HepG2 (cell line): ENCODE data around the gene SORL1-AS1.

ENCODE experiments used
- CBX2 ChIP-seq, 2 experiments: fragments of 200-600 bp in 1 of 2; sonication (generic); formaldehyde crosslinking in 1 of 2; IDR thresholded peaks; 2 replicates each; pipeline versions ENCODE4 v1.7.0 to v1.8.1; 2018 to 2022; ENCODE audit warnings: low read depth in 2 of 2, low read length in 1 of 2, mild to moderate bottlenecking in 1 of 2, missing genetic modification reagents in 1 of 2
- ELF3 ChIP-seq: IDR thresholded peaks from 2 replicates; pipeline ENCODE4 v1.6.1; 2016; ENCODE audit warnings: missing genetic modification reagents, missing compliant biosample characterization
- ELF4 ChIP-seq: sonication (generic); formaldehyde crosslinking; IDR thresholded peaks from 2 replicates; pipeline ENCODE4 v1.5.0; 2020; ENCODE audit warnings: missing genetic modification reagents, mild to moderate bottlenecking, moderate library complexity, borderline replicate concordance
- FOXM1 ChIP-seq: sonication (generic); formaldehyde crosslinking; IDR thresholded peaks from 2 replicates; pipeline ENCODE4 v1.5.0; 2020; ENCODE audit warnings: missing genetic modification reagents
- HNRNPH1 ChIP-seq: fragments of 200-400 bp; formaldehyde crosslinking; optimal IDR thresholded peaks from 2 replicates; pipeline ENCODE3; 2017; ENCODE audit warnings: mild to moderate bottlenecking, low read depth, low read length
- KDM1A ChIP-seq: IDR thresholded peaks from 2 replicates; pipeline ENCODE4 v1.6.1; 2016; ENCODE audit warnings: missing compliant biosample characterization
- MTF1 ChIP-seq: sonication (generic); formaldehyde crosslinking; IDR thresholded peaks from 2 replicates; pipeline ENCODE4 v1.5.0; 2020; ENCODE audit warnings: missing genetic modification reagents
- MTF2 ChIP-seq: sonication (generic); formaldehyde crosslinking; IDR thresholded peaks from 2 replicates; pipeline ENCODE4 v1.5.0; 2020; ENCODE audit warnings: missing genetic modification reagents, borderline replicate concordance
- NR1H2 ChIP-seq: sonication (generic); formaldehyde crosslinking; IDR thresholded peaks from 2 replicates; pipeline ENCODE4 v1.8.1; 2022; ENCODE audit warnings: low read depth, missing genetic modification reagents, borderline replicate concordance
- SOX5 ChIP-seq: IDR thresholded peaks from 2 replicates; pipeline ENCODE4 v1.6.1; 2016; ENCODE audit warnings: borderline replicate concordance
- SRSF9 ChIP-seq: fragments of 200-400 bp; formaldehyde crosslinking; IDR thresholded peaks from 2 replicates; pipeline ENCODE4 v1.6.1; 2018; ENCODE audit warnings: borderline replicate concordance, mild to moderate bottlenecking, low read depth, low read length; ENCODE audit not compliant: insufficient read depth, poor library complexity, severe bottlenecking
- TEAD2 ChIP-seq: sonication (generic); formaldehyde crosslinking; IDR thresholded peaks from 2 replicates; pipeline ENCODE4 v1.9.0; 2021; ENCODE audit warnings: missing genetic modification reagents
- XRCC5 ChIP-seq: fragments of 200-400 bp; formaldehyde crosslinking; optimal IDR thresholded peaks from 2 replicates; pipeline ENCODE3; 2017; ENCODE audit warnings: mild to moderate bottlenecking, low read length
- ZNF121 ChIP-seq: sonication (generic); formaldehyde crosslinking; IDR thresholded peaks from 2 replicates; pipeline ENCODE4 v1.5.0; 2020; ENCODE audit warnings: mild to moderate bottlenecking, missing genetic modification reagents
- ZSCAN22 ChIP-seq: sonication (generic); formaldehyde crosslinking; IDR thresholded peaks from 2 replicates; pipeline ENCODE4 v1.4.0; 2020; ENCODE audit warnings: mild to moderate bottlenecking, missing genetic modification reagents
- TF ChIP-seq, protein P1 (sequence below): sonication (generic); formaldehyde crosslinking; IDR thresholded peaks from 2 replicates; pipeline ENCODE4 v1.4.0; 2020; ENCODE audit warnings: missing genetic modification reagents, borderline replicate concordance
- TF ChIP-seq, protein P2 (sequence below): sonication (generic); formaldehyde crosslinking; IDR thresholded peaks from 2 replicates; pipeline ENCODE4 v1.5.1; 2020; ENCODE audit warnings: missing genetic modification reagents, mild to moderate bottlenecking, borderline replicate concordance
- TF ChIP-seq, protein P3 (sequence below): fragments of 450-650 bp; IDR thresholded peaks from 2 replicates; pipeline ENCODE4 v1.6.1; 2017; ENCODE audit warnings: mild to moderate bottlenecking
- TF ChIP-seq, protein P4 (sequence below): sonication (generic); formaldehyde crosslinking; IDR thresholded peaks from 2 replicates; pipeline ENCODE4 v1.5.0; 2020; ENCODE audit warnings: missing genetic modification reagents

Gene SORL1-AS1

DNA sequence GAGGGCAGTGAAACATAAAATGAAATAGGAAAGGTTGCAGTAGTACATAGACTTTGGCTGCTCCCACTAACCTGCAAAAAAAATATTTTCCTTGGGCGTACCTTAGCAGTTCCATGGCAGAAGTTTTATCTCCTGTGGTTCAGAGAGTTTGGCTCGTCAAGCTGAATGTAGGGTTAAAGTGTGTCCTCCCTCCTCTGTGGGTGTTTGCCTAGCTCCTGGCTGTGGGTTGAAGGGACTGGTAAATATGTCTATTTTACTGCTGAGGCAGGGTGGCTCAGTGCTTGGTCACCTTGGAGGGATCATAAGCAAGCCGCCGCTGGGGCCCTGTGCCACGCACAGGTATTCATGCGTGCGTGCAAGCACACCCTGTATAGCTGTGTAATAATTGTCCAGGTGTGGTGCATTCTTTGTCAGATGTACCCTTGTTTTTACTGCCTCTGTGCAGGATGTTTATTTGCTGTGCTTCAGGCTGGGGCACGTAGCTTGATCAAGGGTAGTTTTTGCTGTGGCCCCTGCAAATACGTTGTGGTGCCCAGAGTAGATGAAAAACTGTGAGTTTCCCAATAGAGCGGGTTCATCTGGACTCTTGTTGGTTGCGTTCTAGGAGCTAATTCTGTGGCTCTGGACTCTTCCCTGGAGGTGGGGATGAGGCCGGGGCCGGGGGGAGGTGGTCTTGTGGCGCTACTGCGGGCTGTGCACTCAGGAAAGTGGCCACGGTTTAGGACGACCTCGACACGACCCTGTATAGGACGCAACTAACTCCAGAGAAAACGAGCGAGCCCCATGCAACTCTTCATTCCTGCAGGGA lies 1.4 kb downstream of the SORL1-AS1 start (continued):
- TF ChIP-seq TEAD2 (CRISPR knock-in tag) (no peak), NR1H2 (CRISPR knock-in tag) (no peak), ELF3 (CRISPR knock-in tag) (peak; percentile 44; the same call in 1 of the 2 replicates), MTF2 (no peak), HNRNPH1 (no peak), ZSCAN22 (no peak), SOX5 (CRISPR knock-in tag) (peak; percentile 81), KDM1A (CRISPR knock-in tag) (no peak), ZNF121 (CRISPR knock-in tag) (no peak), MTF1 (no peak), XRCC5 (no peak), CBX2 (IDR thresholded peaks at IDR 0.05; ENCODE audit: low read depth, low read length) (no peak), CBX2 (CRISPR knock-in tag; IDR thresholded peaks at IDR 0.05; ENCODE audit: low read depth) (no peak), ELF4 (CRISPR knock-in tag) (no peak), SRSF9 (no peak), FOXM1 (CRISPR knock-in tag) (no peak)
- TF ChIP-seq, protein P1, sequence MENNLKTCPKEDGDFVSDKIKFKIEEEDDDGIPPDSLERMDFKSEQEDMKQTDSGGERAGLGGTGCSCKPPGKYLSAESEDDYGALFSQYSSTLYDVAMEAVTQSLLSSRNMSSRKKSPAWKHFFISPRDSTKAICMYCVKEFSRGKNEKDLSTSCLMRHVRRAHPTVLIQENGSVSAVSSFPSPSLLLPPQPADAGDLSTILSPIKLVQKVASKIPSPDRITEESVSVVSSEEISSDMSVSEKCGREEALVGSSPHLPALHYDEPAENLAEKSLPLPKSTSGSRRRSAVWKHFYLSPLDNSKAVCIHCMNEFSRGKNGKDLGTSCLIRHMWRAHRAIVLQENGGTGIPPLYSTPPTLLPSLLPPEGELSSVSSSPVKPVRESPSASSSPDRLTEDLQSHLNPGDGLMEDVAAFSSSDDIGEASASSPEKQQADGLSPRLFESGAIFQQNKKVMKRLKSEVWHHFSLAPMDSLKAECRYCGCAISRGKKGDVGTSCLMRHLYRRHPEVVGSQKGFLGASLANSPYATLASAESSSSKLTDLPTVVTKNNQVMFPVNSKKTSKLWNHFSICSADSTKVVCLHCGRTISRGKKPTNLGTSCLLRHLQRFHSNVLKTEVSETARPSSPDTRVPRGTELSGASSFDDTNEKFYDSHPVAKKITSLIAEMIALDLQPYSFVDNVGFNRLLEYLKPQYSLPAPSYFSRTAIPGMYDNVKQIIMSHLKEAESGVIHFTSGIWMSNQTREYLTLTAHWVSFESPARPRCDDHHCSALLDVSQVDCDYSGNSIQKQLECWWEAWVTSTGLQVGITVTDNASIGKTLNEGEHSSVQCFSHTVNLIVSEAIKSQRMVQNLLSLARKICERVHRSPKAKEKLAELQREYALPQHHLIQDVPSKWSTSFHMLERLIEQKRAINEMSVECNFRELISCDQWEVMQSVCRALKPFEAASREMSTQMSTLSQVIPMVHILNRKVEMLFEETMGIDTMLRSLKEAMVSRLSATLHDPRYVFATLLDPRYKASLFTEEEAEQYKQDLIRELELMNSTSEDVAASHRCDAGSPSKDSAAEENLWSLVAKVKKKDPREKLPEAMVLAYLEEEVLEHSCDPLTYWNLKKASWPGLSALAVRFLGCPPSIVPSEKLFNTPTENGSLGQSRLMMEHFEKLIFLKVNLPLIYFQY (CRISPR knock-in tag) = no peak
- TF ChIP-seq, protein P2, sequence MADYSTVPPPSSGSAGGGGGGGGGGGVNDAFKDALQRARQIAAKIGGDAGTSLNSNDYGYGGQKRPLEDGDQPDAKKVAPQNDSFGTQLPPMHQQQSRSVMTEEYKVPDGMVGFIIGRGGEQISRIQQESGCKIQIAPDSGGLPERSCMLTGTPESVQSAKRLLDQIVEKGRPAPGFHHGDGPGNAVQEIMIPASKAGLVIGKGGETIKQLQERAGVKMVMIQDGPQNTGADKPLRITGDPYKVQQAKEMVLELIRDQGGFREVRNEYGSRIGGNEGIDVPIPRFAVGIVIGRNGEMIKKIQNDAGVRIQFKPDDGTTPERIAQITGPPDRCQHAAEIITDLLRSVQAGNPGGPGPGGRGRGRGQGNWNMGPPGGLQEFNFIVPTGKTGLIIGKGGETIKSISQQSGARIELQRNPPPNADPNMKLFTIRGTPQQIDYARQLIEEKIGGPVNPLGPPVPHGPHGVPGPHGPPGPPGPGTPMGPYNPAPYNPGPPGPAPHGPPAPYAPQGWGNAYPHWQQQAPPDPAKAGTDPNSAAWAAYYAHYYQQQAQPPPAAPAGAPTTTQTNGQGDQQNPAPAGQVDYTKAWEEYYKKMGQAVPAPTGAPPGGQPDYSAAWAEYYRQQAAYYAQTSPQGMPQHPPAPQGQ (CRISPR knock-in tag) = no peak
- TF ChIP-seq, protein P3, sequence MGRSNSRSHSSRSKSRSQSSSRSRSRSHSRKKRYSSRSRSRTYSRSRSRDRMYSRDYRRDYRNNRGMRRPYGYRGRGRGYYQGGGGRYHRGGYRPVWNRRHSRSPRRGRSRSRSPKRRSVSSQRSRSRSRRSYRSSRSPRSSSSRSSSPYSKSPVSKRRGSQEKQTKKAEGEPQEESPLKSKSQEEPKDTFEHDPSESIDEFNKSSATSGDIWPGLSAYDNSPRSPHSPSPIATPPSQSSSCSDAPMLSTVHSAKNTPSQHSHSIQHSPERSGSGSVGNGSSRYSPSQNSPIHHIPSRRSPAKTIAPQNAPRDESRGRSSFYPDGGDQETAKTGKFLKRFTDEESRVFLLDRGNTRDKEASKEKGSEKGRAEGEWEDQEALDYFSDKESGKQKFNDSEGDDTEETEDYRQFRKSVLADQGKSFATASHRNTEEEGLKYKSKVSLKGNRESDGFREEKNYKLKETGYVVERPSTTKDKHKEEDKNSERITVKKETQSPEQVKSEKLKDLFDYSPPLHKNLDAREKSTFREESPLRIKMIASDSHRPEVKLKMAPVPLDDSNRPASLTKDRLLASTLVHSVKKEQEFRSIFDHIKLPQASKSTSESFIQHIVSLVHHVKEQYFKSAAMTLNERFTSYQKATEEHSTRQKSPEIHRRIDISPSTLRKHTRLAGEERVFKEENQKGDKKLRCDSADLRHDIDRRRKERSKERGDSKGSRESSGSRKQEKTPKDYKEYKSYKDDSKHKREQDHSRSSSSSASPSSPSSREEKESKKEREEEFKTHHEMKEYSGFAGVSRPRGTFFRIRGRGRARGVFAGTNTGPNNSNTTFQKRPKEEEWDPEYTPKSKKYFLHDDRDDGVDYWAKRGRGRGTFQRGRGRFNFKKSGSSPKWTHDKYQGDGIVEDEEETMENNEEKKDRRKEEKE = no peak
- TF ChIP-seq, protein P4, sequence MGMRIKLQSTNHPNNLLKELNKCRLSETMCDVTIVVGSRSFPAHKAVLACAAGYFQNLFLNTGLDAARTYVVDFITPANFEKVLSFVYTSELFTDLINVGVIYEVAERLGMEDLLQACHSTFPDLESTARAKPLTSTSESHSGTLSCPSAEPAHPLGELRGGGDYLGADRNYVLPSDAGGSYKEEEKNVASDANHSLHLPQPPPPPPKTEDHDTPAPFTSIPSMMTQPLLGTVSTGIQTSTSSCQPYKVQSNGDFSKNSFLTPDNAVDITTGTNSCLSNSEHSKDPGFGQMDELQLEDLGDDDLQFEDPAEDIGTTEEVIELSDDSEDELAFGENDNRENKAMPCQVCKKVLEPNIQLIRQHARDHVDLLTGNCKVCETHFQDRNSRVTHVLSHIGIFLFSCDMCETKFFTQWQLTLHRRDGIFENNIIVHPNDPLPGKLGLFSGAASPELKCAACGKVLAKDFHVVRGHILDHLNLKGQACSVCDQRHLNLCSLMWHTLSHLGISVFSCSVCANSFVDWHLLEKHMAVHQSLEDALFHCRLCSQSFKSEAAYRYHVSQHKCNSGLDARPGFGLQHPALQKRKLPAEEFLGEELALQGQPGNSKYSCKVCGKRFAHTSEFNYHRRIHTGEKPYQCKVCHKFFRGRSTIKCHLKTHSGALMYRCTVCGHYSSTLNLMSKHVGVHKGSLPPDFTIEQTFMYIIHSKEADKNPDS (CRISPR knock-in tag) = no peak
